ENCODE results near the gene TACR1. TPM values are rescaled to one million over a fixed set of nuclear protein-coding genes. Genes with fewer than 3 reads are reported as not detected.

The TACR1 gene
- total and polyA plus RNA-seq, 2 donors (not counting 1 experiment from before 2014, with no cell fraction given), result 0.01 to 0.05 TPM

GRCh38 chr2:75047992-75048625 is 151.2 kb downstream of the TACR1 start:
- Mint-ChIP-seq H3K4me1 (no peaks in the 10 kb centered on the region), H3K9me3 (ENCODE audit: insufficient read depth) (no peaks in the 10 kb centered on the region), H3K4me3 (no peak overlapping the region), H3K27ac (no peak overlapping the region), H3K27me3 (no peaks in the 10 kb centered on the region)
- 100% methylated on average over 2 of the region's 4 CpGs for WGBS (ENCODE audit: insufficient coverage)
- DNase-seq (no peak), ATAC-seq (ENCODE audit: low read depth) (no peak)
- no peak overlapping the region for H3K27ac ChIP-seq (ENCODE audit: low read length in 2 of 2)
- no peaks in the 10 kb centered on the region for H3K9me3 ChIP-seq (ENCODE audit: control extremely low read depth in 1 of 3, control insufficient read depth in 2 of 3, insufficient read depth in 1 of 3, low read length in 2 of 3)
- no peaks in the 10 kb centered on the region for H3K79me2 ChIP-seq (ENCODE audit: control insufficient read depth, insufficient read depth, low read length)
- ChIA-PET CTCF (interaction anchor here (0.5 kb wide), 1 partner anchor 416 kb away, joined by 3 read pairs; no protein-coding TSS in a partner anchor), POLR2A (no interaction called here)
- no peak overlapping the region for H3K9ac ChIP-seq (ENCODE audit: low read length)
- H3K4me1 ChIP-seq (ENCODE audit: control insufficient read depth in 2 of 2, insufficient read depth in 2 of 2, low read length in 2 of 2), result no peaks in the 10 kb centered on the region
- H3K4me2 ChIP-seq (replicated peaks; ENCODE audit: low read depth, low read length, poor library complexity, severe bottlenecking), result no peak overlapping the region
- H3K36me3 ChIP-seq (replicated peaks in 1 of 2; ENCODE audit: control extremely low read depth in 1 of 2, control insufficient read depth in 1 of 2, extremely low read depth in 1 of 2, insufficient read depth in 2 of 2, low read length in 1 of 2), result no peaks in the 10 kb centered on the region
- H4K20me1 ChIP-seq (ENCODE audit: control insufficient read depth, insufficient read depth, low read length, poor library complexity, severe bottlenecking), result no peaks in the 10 kb centered on the region
- H2AFZ ChIP-seq (ENCODE audit: insufficient read depth, low read depth, low read length, poor library complexity, severe bottlenecking), result no peak overlapping the region
- H3K4me3 ChIP-seq (ENCODE audit: control extremely low read depth in 1 of 5, extremely low read depth in 1 of 5, insufficient read depth in 1 of 5, low read depth in 2 of 5, low read length in 4 of 5), result no peak overlapping the region
- no peak for TF ChIP-seq EZH2 (IDR thresholded peaks at IDR 0.05; ENCODE audit: borderline replicate concordance, insufficient read depth, low read depth, low read length, poor library complexity, severe bottlenecking)
- TF ChIP-seq, protein P1, sequence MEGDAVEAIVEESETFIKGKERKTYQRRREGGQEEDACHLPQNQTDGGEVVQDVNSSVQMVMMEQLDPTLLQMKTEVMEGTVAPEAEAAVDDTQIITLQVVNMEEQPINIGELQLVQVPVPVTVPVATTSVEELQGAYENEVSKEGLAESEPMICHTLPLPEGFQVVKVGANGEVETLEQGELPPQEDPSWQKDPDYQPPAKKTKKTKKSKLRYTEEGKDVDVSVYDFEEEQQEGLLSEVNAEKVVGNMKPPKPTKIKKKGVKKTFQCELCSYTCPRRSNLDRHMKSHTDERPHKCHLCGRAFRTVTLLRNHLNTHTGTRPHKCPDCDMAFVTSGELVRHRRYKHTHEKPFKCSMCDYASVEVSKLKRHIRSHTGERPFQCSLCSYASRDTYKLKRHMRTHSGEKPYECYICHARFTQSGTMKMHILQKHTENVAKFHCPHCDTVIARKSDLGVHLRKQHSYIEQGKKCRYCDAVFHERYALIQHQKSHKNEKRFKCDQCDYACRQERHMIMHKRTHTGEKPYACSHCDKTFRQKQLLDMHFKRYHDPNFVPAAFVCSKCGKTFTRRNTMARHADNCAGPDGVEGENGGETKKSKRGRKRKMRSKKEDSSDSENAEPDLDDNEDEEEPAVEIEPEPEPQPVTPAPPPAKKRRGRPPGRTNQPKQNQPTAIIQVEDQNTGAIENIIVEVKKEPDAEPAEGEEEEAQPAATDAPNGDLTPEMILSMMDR (IDR thresholded peaks at IDR 0.05), result no peak
- no peaks in the 10 kb centered on the region for H3K27me3 ChIP-seq (replicated peaks in 1 of 4; ENCODE audit: control extremely low read depth in 1 of 4, control insufficient read depth in 3 of 4, insufficient read depth in 4 of 4, low read length in 3 of 4)
- intact Hi-C loops (cut with micrococcal nuclease), result no loop called here

GRCh38 chr2:75047189-75047991 is 151.9 kb downstream of the TACR1 start:
- CTCF ChIA-PET, result interaction anchor here (1.3 kb wide), 1 partner anchor 17 kb away, joined by 3 read pairs; no protein-coding TSS in a partner anchor
- H3K4me2 ChIP-seq (replicated peaks; ENCODE audit: low read depth, low read length, poor library complexity, severe bottlenecking), result no peak overlapping the region
- H3K4me3 ChIP-seq (ENCODE audit: control extremely low read depth in 1 of 5, extremely low read depth in 1 of 5, insufficient read depth in 1 of 5, low read depth in 2 of 5, low read length in 4 of 5), result no peak overlapping the region
- no peak overlapping the region for H3K9ac ChIP-seq (ENCODE audit: low read length)
- Mint-ChIP-seq H3K27ac (no peak overlapping the region), H3K27me3 (no peaks in the 10 kb centered on the region), H3K4me1 (no peaks in the 10 kb centered on the region), H3K9me3 (ENCODE audit: insufficient read depth) (no peaks in the 10 kb centered on the region), H3K4me3 (no peak overlapping the region)
- TF ChIP-seq, protein P1 (IDR thresholded peaks at IDR 0.05), result no peak
- no peak for TF ChIP-seq EZH2 (IDR thresholded peaks at IDR 0.05; ENCODE audit: borderline replicate concordance, insufficient read depth, low read depth, low read length, poor library complexity, severe bottlenecking)
- intact Hi-C loops (cut with micrococcal nuclease), result no loop called here
- POLR2A ChIA-PET, result no interaction called here
- H3K4me1 ChIP-seq (ENCODE audit: control insufficient read depth in 2 of 2, insufficient read depth in 2 of 2, low read length in 2 of 2), result no peaks in the 10 kb centered on the region
- 100% methylated on average over 2 of the region's 2 CpGs for WGBS (ENCODE audit: insufficient coverage)
- ATAC-seq (ENCODE audit: low read depth), result no peak
- H3K27me3 ChIP-seq (replicated peaks in 1 of 4; ENCODE audit: control extremely low read depth in 1 of 4, control insufficient read depth in 3 of 4, insufficient read depth in 4 of 4, low read length in 3 of 4), result no peaks in the 10 kb centered on the region
- no peaks in the 10 kb centered on the region for H3K79me2 ChIP-seq (ENCODE audit: control insufficient read depth, insufficient read depth, low read length)
- no peak overlapping the region for H2AFZ ChIP-seq (ENCODE audit: insufficient read depth, low read depth, low read length, poor library complexity, severe bottlenecking)
- H4K20me1 ChIP-seq (ENCODE audit: control insufficient read depth, insufficient read depth, low read length, poor library complexity, severe bottlenecking), result no peaks in the 10 kb centered on the region
- DNase-seq, result no peak
- no peaks in the 10 kb centered on the region for H3K9me3 ChIP-seq (ENCODE audit: control extremely low read depth in 1 of 3, control insufficient read depth in 2 of 3, insufficient read depth in 1 of 3, low read length in 2 of 3)
- no peaks in the 10 kb centered on the region for H3K36me3 ChIP-seq (replicated peaks in 1 of 2; ENCODE audit: control extremely low read depth in 1 of 2, control insufficient read depth in 1 of 2, extremely low read depth in 1 of 2, insufficient read depth in 2 of 2, low read length in 1 of 2)
- H3K27ac ChIP-seq (ENCODE audit: low read length in 2 of 2), result no peak overlapping the region

All from B cell (primary cell).